Uterus (tissue), 2 donors: ENCODE results near the gene EPHB2.

Experiments
- CTCF ChIP-seq, 4 experiments: fragments of 200-600 bp in 2 of 4; fragments of 450-650 bp in 2 of 4; sonication (generic) in 2 of 4; IDR thresholded peaks; one replicate each; pipeline ENCODE4 v1.5.1; 2016 to 2019; ENCODE audit warnings: antibody characterized with exemption in 4 of 4, mild to moderate bottlenecking in 2 of 4, moderate library complexity in 1 of 4
- POLR2A ChIP-seq, 2 donors: fragments of 450-650 bp; IDR thresholded peaks; one replicate each; pipeline ENCODE4 v1.6.1; 2016; ENCODE audit warnings: antibody characterized with exemption in 2 of 2, mild to moderate bottlenecking in 1 of 2, moderate library complexity in 1 of 2

GRCh38 chr1:22814176-22815042, 103.8 kb downstream of the EPHB2 start:
- no peak for TF ChIP-seq POLR2A (IDR thresholded peaks at IDR 0.05)
- TF ChIP-seq CTCF (IDR thresholded peaks at IDR 0.05): no peak
